GM12873 (cell line): ENCODE measurements around the gene FLOT2.

Experiments used
- TF ChIP-seq, protein P1 (sequence below): IDR thresholded peaks from 2 replicates; pipeline ENCODE4 v1.5.1; 2012; ENCODE audit warnings: low read depth, mild to moderate bottlenecking, moderate library complexity, low read length, control low read depth; ENCODE audit not compliant: insufficient read depth; ENCODE audit errors: missing control alignments

FLOT2 gene

DNA sequence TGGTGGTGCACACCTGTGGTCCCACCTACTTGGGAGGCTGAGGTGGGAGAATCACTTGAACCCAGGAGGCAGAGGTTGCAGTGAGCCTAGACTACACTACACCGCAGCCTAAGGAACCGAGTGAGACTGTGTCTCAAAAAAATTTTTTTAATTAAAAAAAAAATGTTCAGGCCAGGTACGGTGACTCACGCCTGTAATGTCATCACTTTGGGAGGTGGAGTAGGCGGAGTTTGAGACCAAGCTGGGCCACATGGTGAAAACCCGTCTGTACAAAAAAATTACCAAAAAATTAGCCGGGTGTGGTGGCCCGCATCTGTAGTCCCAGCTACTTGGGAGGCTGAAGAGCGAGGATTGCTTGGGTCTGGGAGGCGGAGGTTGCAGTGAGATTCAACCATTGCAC is 51.3 kb downstream of the FLOT2 start:
- TF ChIP-seq, protein P1, sequence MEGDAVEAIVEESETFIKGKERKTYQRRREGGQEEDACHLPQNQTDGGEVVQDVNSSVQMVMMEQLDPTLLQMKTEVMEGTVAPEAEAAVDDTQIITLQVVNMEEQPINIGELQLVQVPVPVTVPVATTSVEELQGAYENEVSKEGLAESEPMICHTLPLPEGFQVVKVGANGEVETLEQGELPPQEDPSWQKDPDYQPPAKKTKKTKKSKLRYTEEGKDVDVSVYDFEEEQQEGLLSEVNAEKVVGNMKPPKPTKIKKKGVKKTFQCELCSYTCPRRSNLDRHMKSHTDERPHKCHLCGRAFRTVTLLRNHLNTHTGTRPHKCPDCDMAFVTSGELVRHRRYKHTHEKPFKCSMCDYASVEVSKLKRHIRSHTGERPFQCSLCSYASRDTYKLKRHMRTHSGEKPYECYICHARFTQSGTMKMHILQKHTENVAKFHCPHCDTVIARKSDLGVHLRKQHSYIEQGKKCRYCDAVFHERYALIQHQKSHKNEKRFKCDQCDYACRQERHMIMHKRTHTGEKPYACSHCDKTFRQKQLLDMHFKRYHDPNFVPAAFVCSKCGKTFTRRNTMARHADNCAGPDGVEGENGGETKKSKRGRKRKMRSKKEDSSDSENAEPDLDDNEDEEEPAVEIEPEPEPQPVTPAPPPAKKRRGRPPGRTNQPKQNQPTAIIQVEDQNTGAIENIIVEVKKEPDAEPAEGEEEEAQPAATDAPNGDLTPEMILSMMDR, result no peak

DNA sequence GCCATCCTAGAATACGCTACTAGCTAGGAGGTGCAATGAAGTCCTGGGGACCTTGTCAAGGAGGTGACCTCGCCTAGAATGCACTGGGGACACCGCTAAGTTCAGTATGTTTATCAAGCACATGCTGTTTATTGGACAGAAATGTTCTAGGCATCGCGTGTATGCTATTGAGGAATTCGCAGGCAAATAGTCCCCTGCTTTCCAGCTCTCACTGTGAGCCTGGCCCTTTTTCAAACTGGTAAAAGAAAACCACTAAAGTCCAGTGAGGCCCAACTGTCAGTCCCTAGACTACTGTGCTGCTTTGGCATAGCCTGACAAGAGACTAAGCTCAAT is 53.8 kb downstream of the FLOT2 start:
- TF ChIP-seq, protein P1, result no peak

DNA sequence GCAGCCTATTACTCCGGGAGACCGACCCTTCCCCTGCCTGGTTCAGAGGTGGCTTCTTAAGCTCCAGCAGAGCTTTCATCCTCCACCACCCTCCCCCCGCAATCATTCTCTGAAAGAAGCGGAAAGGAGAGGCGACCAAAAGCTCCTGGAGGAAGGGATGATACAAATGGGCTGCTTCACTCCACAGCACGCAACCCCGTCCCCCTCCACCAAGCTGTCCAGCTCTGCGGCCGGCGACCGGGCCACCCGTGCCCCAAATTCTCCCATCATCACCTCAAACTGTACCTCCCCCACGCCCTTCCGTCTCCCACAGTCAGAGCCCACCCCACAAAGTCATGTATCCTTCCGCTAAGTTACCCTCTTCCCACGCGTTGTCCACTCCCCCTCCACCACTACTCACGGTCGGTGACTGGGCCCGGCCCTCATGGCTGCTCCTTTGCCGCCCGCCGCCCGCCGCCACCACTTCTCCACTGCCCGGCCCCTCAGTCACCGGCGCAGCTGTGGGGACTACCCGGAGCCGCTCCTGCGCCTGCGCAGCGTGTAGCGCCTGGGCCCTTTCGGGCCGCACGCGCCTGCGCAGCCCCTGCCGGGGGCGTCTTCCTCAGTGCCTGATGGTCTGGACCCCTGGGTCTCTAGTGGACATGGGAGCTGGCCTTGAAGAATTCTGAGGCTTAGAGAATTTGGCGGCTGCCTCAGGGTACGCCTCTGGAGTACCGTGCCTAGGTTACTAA is 55.1 kb downstream of the FLOT2 start, which contains the start of gene FAM222B:
TSS of gene FAM222B (minus strand) at position 509 of the 731 bp plus-strand sequence. CDS start 76,123 bp downstream, outside the sequence.
- TF ChIP-seq, protein P1, result no peak

DNA sequence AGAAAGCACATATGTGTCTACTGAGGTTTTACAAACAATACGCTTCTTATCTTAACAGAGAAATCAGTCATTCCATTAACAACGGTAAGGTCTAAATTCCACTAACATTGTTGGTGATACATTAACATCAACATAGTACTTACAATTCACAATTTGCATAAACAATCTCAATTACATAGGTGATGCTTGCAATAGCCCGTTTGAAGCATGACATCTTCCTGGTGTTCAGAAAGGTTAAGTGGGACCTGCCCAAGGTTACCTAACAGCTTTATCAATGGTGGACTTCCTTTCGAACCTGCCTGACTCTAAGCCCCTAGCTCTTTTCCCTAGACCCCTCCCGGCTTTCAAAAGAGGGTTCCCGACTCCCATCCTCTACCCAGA is 55.6 kb downstream of the FLOT2 start:
- TF ChIP-seq, protein P1, result no peak

DNA sequence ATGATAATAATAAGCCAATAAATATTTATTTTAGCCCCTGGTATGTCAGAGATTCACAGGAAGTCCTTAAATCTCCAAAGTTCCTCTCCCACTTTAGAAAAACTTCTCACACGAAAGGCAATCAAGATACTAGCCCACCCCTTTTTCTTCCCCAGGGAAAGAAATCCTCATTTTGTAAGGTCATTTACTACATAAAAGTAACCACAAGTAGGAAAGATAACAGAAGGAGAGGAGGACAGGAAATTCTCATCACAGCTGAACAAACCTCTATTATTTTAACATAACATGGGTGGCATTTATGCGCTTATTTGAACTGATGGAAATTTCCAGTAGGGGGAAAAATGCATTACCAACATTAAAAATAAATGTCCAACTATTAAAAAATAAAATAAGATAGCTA is 58.3 kb downstream of the FLOT2 start:
- TF ChIP-seq, protein P1, result no peak

DNA sequence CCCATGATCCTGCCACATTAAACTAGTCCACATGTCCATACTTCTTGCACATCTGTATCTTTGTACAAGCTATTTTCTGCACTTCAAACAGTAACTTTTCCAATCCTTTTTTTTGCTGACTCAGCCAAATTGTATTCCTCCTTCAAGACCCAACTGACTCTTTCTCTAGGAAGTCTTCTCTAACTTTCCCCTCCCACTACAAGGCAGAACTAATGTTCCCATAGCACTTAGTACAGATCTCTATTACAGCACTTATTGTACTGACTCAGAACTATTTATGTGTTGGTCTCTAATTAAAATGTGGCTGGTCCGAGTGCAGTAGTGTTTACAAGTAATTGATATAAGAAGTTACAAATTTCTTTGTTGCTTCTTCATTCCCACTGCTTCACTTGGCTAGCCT is 63.1 kb downstream of the FLOT2 start:
- TF ChIP-seq, protein P1, result no peak
